NCI-H2196 treated with DMSO at 0.1 percent for 48 hours (cell line): ENCODE data around the gene PDHA2.
"Not testable (repeated sequence)": the region's sequence is repeated elsewhere in the genome, so short reads cannot be mapped to it uniquely, and the experiment has no call there.

Source experiments
- DNase-seq: peaks from one replicate; lab custom pipeline; 2025; ENCODE audit not compliant: unreplicated experiment; lab: John Stamatoyannopoulos, UW

Gene PDHA2

GRCh38 chr4:95839891-95840290 lies at the start of gene PDHA2:
Gene PDHA2 (plus strand): TSS chr4:95840093. CDS start chr4:95840151, 58 bp downstream.
- DNase-seq, result no peak

- DNase-seq, result no peak
Observed at GRCh38 chr4:95798003-95798402, 41.9 kb upstream of the PDHA2 start.

- DNase-seq, result no peak
Observed at GRCh38 chr4:95798727-95799126, 41.2 kb upstream of the PDHA2 start.

GRCh38 chr4:95821867-95822266 lies 18.0 kb upstream of the PDHA2 start:
- no peak for DNase-seq

- no peak for DNase-seq
Observed at GRCh38 chr4:95825546-95825945, 14.3 kb upstream of the PDHA2 start.

- no peak for DNase-seq
Observed at GRCh38 chr4:95830651-95831050, 9.2 kb upstream of the PDHA2 start.

GRCh38 chr4:95831166-95831565 lies 8.7 kb upstream of the PDHA2 start:
- DNase-seq, result no peak

GRCh38 chr4:95833711-95834194 lies 6.1 kb upstream of the PDHA2 start:
- no peak for DNase-seq

GRCh38 chr4:95835672-95836071 lies 4.2 kb upstream of the PDHA2 start:
- DNase-seq, result no peak

- no peak for DNase-seq
Observed at GRCh38 chr4:95838192-95838591, 1.7 kb upstream of the PDHA2 start.

- no peak for DNase-seq
Observed at GRCh38 chr4:95847908-95848460, 8.1 kb downstream of the PDHA2 start.

GRCh38 chr4:95850161-95850560 lies 10.3 kb downstream of the PDHA2 start:
- no peak for DNase-seq

- no peak for DNase-seq
Observed at GRCh38 chr4:95857761-95858160, 17.9 kb downstream of the PDHA2 start.

- no peak for DNase-seq
Observed at GRCh38 chr4:95867919-95868318, 28.0 kb downstream of the PDHA2 start.

- not testable (repeated sequence) for DNase-seq
Observed at GRCh38 chr4:95869414-95869813, 29.5 kb downstream of the PDHA2 start.

- no peak for DNase-seq
Observed at GRCh38 chr4:95869961-95870500, 30.1 kb downstream of the PDHA2 start.

- no peak for DNase-seq
Observed at GRCh38 chr4:95877636-95878035, 37.7 kb downstream of the PDHA2 start.

GRCh38 chr4:95887551-95887950 lies 47.7 kb downstream of the PDHA2 start:
- DNase-seq, result no peak

- no peak for DNase-seq
Observed at GRCh38 chr4:95889662-95890061, 49.8 kb downstream of the PDHA2 start.
